Measurements from ENCODE around the gene ALOX5.
"Not testable (repeated sequence)": the region's sequence is repeated elsewhere in the genome, so short reads cannot be mapped to it uniquely, and the experiment has no call there.

The ALOX5 gene

GRCh38 chr10:45470098-45471012 lies 96.3 kb downstream of the ALOX5 start:
- DNase-seq: no peak

GRCh38 chr10:45471059-45471458 lies 97.0 kb downstream of the ALOX5 start:
- DNase-seq: no peak

- no peak for DNase-seq
Observed at GRCh38 chr10:45471531-45472310, 97.7 kb downstream of the ALOX5 start.

GRCh38 chr10:45473126-45473525 lies 99.1 kb downstream of the ALOX5 start:
- DNase-seq: no peak

GRCh38 chr10:45476559-45476958 lies 102.5 kb downstream of the ALOX5 start:
- DNase-seq: no peak

- DNase-seq: no peak
Observed at GRCh38 chr10:45480294-45480693, 106.3 kb downstream of the ALOX5 start.

GRCh38 chr10:45481100-45481499 lies 107.1 kb downstream of the ALOX5 start:
- DNase-seq: not testable (repeated sequence)

GRCh38 chr10:45483002-45483401 lies 109.0 kb downstream of the ALOX5 start:
- no peak for DNase-seq

GRCh38 chr10:45487735-45488134 lies 113.7 kb downstream of the ALOX5 start:
- DNase-seq: no peak

- DNase-seq: no peak
Observed at GRCh38 chr10:45488365-45488764, 114.3 kb downstream of the ALOX5 start.

GRCh38 chr10:45490277-45490676 lies 116.3 kb downstream of the ALOX5 start:
- no peak for DNase-seq

GRCh38 chr10:45491061-45491460 lies 117.0 kb downstream of the ALOX5 start:
- DNase-seq: no peak

Measured in NCI-H187 (cell line).